ENCODE results near the gene DNAJC5G.

GRCh38 chr2:27258051-27258450, 17.2 kb upstream of the DNAJC5G start:
- TF ChIP-seq, protein P1, sequence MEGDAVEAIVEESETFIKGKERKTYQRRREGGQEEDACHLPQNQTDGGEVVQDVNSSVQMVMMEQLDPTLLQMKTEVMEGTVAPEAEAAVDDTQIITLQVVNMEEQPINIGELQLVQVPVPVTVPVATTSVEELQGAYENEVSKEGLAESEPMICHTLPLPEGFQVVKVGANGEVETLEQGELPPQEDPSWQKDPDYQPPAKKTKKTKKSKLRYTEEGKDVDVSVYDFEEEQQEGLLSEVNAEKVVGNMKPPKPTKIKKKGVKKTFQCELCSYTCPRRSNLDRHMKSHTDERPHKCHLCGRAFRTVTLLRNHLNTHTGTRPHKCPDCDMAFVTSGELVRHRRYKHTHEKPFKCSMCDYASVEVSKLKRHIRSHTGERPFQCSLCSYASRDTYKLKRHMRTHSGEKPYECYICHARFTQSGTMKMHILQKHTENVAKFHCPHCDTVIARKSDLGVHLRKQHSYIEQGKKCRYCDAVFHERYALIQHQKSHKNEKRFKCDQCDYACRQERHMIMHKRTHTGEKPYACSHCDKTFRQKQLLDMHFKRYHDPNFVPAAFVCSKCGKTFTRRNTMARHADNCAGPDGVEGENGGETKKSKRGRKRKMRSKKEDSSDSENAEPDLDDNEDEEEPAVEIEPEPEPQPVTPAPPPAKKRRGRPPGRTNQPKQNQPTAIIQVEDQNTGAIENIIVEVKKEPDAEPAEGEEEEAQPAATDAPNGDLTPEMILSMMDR (conservative IDR thresholded peaks at IDR 0.05; ENCODE audit: low read depth, low read length): no peak
- TF ChIP-seq EZH2 (IDR thresholded peaks at IDR 0.05; ENCODE audit: borderline replicate concordance, low read depth, low read length, poor library complexity, severe bottlenecking): no peak

Measured in A673 (cell line).